ENCODE measurements around the gene CLIC5.

DNA sequence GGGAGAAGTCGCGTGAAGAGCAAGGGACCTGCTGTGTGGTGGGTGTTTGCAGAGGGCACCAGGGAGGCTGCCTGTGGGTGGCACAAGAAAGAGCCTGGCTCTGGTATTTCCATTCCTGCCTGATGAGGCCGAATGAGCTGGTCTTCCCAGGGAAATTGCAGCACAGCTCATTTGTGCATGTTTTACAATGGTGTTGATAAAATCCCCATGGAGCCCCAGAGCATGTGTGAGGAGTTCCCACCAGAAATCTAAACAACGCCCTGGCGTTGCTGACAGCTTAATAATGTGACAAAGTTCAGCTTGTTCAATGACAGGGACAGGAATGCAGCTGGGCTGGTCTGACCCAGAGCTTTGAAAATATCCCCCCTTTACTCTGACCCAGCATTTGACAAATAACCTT is 135.5 kb downstream of the CLIC5 start:
- TF ChIP-seq, protein P1, sequence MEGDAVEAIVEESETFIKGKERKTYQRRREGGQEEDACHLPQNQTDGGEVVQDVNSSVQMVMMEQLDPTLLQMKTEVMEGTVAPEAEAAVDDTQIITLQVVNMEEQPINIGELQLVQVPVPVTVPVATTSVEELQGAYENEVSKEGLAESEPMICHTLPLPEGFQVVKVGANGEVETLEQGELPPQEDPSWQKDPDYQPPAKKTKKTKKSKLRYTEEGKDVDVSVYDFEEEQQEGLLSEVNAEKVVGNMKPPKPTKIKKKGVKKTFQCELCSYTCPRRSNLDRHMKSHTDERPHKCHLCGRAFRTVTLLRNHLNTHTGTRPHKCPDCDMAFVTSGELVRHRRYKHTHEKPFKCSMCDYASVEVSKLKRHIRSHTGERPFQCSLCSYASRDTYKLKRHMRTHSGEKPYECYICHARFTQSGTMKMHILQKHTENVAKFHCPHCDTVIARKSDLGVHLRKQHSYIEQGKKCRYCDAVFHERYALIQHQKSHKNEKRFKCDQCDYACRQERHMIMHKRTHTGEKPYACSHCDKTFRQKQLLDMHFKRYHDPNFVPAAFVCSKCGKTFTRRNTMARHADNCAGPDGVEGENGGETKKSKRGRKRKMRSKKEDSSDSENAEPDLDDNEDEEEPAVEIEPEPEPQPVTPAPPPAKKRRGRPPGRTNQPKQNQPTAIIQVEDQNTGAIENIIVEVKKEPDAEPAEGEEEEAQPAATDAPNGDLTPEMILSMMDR (IDR thresholded peaks at IDR 0.05; ENCODE audit: insufficient read depth, low read length), result no peak
- TF ChIP-seq REST (IDR thresholded peaks at IDR 0.05; ENCODE audit: insufficient replicate concordance, low read depth) (no peak), GABPA (IDR thresholded peaks at IDR 0.05; ENCODE audit: low read depth) (no peak), SPI1 (IDR thresholded peaks at IDR 0.05; ENCODE audit: borderline replicate concordance, low read depth) (no peak), POLR2AphosphoS5 (IDR thresholded peaks at IDR 0.05; ENCODE audit: low read depth) (no peak)

Measured in HL-60 (cell line).